ENCODE results near the gene CNKSR2.
"Not testable (repeated sequence)": the region's sequence is repeated elsewhere in the genome, so short reads cannot be mapped to it uniquely, and the experiment has no call there.

The CNKSR2 gene

DNA sequence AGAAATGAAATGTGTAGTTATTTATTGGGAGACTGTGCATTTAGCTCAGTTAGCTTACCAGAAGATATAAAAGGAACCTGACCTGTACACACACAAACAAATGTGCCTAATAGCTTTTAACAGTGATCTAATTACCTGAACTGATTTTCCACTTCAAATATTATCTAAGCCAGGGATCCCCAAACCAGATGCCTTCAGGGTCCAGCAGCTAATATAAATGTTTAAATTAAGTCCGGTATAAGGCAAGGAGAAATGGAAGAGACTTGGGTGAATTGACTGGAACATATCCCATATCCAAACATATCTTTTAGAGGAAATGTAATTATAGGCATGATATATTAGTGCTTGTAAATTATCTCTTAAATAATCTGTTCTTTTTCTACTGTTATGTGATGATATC lies 66.7 kb downstream of the CNKSR2 start:
- no peak for DNase-seq (ENCODE audit: low read depth)

- DNase-seq (ENCODE audit: low read depth) = no peak
These were observed 83.5 kb downstream of the CNKSR2 start for GRCh38 chrX:21457718-21458117.

- DNase-seq (ENCODE audit: low read depth) = no peak
These were observed 94.9 kb downstream of the CNKSR2 start for GRCh38 chrX:21469071-21469470.

DNA sequence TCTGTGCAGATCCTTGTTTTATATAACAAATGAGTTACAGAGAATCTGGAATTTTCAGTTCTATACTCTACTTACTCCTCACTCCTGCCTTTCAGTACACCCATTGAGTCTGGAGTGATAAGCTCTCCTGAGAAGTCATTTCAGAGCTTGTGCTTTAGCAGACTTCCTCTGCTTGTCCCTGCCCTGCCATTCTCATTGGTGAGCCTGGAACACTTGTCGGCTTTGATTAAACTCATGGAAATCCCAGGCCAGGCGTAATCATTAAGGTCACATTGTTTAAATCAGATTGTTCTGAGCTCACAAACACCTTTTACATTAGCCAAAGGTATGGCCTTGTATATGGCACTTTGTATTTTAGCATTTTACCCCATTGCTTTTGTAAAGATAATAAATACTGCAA lies 102.7 kb downstream of the CNKSR2 start:
- DNase-seq (ENCODE audit: low read depth) = no peak

DNA sequence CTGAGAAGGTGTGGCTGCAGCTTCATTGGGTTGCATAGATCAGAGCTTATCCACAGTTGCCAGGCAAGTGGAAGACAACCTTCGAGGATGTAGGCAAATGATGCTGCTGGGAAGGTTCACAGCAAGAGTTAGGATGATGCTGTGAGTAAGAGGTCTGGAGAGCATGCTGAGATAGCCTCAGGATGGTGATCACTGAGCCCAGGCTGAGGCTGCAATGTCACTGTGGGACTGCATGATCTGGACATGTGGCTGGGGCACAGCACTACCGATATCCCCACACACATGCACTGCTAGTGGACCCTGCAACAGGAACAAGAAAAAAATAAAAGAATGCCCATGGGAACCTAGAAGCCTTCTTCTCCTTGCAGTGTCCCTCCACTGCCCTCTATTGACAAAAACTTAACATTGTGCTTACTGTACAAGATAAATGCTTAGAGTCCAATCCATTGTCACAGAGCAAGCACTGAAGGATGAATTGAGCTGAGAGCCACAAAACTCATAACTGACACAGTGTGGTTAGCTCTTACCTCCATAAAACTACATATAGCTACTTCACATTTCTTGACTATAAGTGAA lies 105.6 kb downstream of the CNKSR2 start:
- no peak for DNase-seq (ENCODE audit: low read depth)

- DNase-seq (ENCODE audit: low read depth) = no peak
These were observed 107.5 kb downstream of the CNKSR2 start for GRCh38 chrX:21481761-21482160.

- not testable (repeated sequence) for DNase-seq (ENCODE audit: low read depth)
These were observed 109.8 kb downstream of the CNKSR2 start for GRCh38 chrX:21484051-21484450.

GRCh38 chrX:21487832-21488231 lies 113.6 kb downstream of the CNKSR2 start:
- DNase-seq (ENCODE audit: low read depth) = no peak

GRCh38 chrX:21490341-21490740 lies 116.1 kb downstream of the CNKSR2 start:
- no peak for DNase-seq (ENCODE audit: low read depth)

DNA sequence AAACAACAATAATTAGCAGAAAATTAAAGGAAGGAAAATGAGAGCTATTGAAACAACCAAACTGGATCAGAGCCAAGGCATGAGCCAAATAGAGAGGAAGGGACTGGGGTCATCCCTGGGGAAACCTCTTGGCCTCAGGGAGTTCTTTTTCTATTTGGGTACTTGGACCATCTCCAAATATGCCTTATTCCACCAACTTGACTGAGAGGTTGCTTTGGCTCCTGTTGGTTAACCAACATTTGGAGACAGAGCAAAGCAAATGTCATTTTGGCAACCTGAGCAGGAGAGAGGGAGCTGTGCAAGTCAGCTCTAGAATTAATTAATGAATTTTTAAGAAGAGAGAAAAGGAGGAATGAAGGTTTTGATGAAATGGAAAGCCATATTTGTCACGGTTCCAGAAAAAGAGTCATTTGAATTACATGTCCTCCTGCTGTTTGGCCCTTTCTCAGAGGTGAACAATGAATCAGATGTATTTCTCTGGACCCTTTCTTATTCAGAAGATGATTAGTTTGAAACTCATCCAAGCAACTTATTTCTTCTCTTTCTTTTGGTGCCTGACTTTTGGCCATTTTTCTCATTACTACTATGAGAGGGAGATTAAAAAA lies 119.1 kb downstream of the CNKSR2 start:
- no peak for DNase-seq (ENCODE audit: low read depth)

GRCh38 chrX:21503593-21503992 lies 129.4 kb downstream of the CNKSR2 start:
- no peak for DNase-seq (ENCODE audit: low read depth)

GRCh38 chrX:21509912-21510311 lies 135.7 kb downstream of the CNKSR2 start:
- DNase-seq (ENCODE audit: low read depth) = no peak

DNA sequence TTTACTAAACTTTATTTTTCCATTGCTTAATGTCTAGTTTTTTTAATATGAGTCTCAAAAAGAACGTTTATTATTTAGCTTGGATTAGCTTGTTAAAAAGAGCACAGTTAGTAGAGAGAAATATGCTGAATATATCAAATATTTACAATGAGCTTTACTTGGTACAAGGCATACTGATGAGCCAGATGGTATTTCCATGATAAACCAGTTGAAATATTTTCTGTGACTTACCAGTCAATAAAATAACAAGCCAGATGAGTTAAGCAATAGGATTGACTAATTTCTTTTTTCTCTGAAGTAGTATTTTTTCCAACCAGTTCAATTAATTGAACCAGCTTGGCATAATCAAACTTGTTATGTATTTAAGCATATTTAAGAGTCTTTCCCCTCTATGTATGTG lies 149.8 kb downstream of the CNKSR2 start:
- DNase-seq (ENCODE audit: low read depth) = no peak

DNA sequence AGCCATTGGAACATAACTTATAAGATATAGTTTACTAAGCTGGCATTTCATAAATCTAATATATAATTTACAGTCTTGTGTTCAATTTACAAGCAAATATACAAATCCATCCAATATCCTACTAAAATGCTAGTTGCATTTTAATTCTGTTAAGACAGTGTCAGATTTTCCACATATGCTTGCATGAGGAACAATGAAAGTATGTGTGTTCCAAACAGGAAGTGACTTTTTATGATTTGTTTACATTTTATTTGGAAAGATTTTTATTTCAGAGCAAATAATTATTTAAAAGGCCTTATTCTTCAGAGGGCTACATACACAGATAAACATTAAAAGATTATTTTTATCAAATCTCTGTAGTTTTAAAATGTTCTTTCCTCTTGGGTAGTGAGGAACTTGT lies 153.9 kb downstream of the CNKSR2 start:
- no peak for DNase-seq (ENCODE audit: low read depth)

DNA sequence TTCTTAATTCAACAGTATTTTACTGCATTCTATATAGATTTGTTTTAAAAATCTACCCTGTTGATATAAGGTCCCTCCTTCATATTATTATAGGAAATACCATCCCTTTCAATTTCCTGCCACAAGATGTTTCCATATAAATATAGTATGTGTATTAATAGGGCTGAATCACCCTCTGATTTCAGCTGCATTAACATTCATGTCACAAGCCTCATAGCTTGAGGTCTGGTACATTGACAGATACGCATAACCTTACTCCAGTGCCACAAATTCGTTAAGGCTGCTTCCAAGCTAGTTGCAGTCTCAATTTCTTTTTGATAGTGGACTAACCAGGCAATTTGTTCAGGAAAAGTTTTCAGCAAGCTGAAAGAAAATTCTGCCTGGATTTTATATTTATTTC lies 155.6 kb downstream of the CNKSR2 start:
- DNase-seq (ENCODE audit: low read depth) = no peak

- DNase-seq (ENCODE audit: low read depth) = not testable (repeated sequence)
These were observed 170.4 kb downstream of the CNKSR2 start for GRCh38 chrX:21544642-21545041.

GRCh38 chrX:21559417-21559816 lies 185.2 kb downstream of the CNKSR2 start:
- no peak for DNase-seq (ENCODE audit: low read depth)

DNA sequence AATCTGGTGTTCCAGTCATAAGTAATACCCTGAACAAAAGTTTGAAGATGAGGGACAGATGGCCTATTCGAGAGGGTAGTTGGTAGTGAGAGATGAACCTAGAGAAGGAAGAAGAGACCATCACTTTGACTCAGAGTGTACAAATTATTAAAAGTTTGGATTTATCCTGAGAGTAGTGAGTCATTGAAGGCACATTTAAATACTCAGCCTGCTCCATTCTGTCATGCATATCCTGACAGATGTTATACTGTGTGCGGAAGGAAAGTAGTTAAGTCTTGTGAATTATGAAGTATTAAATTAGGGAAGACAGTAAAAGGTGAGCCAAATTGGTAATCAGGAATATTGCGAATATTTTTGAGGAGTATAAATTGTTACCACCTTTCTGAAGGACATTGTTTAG lies 190.8 kb downstream of the CNKSR2 start:
- no peak for DNase-seq (ENCODE audit: low read depth)

DNA sequence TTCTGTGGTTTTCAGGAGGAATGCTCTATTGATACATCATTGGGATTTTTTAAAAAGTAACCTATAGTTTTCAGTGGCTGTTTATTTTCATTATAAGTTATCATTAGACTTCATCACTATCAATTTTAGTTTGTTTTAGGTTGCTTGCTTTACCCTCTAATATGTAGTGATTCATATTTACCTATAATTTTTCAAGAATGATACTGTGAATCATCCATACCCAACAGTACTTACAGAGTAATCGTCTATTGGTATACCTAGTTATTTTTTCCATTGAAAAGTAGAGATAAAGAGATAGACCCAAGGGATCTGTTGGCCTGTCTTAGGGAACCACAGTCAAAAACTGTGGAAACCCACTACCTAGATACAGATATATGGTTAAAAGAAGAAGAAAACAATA lies 200.6 kb downstream of the CNKSR2 start:
- DNase-seq (ENCODE audit: low read depth) = no peak

DNA sequence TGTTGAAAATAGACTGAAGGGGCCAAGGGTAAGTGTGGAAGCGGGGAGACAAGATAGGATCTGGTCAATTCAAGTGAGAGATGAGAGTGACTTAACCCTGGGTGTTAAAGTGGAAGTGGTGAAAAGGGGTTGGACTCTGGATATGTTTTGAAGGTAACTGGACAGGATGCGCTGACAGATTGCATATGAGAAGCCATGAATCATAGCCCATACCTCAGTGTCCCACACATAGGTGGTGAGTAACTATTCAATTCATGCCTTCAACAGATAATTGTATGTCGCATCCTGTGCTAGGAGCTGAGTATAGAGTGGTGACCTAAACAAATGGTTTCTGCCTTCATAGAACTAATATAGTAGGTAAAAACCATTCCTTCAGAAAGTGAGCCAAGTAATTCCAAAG lies 207.3 kb downstream of the CNKSR2 start:
- no peak for DNase-seq (ENCODE audit: low read depth)

DNA sequence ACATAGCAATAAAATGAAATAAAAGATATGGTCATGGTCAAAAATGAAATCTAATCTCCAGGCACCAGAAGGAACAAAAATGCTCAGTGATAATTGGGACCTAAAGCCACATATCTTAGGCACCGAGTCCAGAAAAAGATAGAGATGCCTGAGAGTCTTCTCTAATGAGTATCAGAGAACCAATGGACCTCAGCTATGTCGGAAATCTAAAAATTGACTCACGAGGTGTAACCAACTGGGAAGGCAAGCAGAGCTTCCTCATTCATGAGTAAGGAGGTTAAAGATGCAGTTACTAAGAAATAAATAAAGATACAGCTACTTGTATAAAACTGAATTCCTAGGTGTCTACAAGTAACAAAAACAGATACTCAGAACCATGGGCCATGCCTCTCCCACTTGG lies 211.8 kb downstream of the CNKSR2 start:
- DNase-seq (ENCODE audit: low read depth) = no peak

DNA sequence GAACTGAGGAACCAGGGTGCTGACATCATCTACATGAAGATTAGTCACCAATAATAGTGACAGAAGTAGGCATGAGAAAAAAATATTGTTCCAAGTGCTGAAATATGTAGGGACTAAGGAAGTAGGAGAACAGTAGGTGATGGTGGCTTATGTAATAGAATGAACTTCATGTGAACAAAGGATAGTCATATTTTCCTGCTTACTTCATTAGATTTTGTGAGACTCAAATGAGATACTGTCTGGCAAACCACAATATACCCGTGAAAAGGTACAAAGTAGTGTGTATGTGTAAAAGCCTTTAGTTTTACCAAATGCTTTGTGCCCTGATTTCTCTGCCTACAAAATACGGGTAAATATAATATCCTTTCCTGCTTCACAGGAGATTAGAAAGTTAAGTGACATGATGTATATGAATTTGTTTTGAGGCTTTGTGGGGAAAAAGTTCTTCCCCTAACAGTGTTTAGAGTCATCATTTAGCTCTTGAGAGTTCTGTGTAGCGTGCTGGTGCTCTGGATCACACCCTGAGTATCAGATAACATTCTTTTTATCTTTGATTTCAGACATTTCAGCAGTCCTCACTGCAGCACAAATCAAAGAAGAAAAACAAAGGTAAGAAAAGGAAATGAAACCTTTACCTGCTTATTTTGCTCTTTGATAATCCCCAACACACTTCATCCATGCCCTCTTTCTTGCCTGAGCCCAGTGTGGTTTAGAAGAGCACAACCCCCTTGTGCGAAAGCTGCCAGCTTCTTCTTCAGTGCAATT lies 216.0 kb downstream of the CNKSR2 start:
- no peak for DNase-seq (ENCODE audit: low read depth)

- DNase-seq (ENCODE audit: low read depth) = no peak
These were observed 231.8 kb downstream of the CNKSR2 start for GRCh38 chrX:21606002-21606401.

DNA sequence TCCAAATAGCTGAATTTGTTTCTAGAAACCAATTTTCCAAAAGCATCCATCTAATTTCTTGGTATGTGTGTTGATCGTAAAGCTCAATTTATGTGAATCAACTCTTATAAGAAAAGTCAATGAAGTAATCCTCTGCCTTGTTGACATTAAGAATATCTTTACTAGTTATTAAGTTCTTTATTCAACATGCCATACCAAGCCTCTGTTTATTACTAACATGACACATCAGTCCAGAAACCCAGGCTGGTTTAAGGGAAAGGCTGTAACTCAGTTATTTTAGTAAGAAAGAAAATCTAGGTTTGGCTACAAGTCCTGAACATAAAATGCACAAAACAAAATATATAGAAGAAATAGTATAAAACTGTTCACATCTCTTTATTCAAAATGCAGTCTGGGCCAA lies 235.9 kb downstream of the CNKSR2 start:
- no peak for DNase-seq (ENCODE audit: low read depth)
